BE2C (cell line): ENCODE results near the gene NCBP2L. TPM values are rescaled to one million over a fixed set of nuclear protein-coding genes. Genes with fewer than 3 reads are reported as not detected.

Source experiments
- DNase-seq: peaks from one replicate; pipeline ENCODE4 v3.0.0-alpha.2; 2020
- H3K27me3 ChIP-seq: fragments of 250-450 bp; sonication (Bioruptor Pico); 2 replicates; pipeline ENCODE4 v1.5.1; 2020; ENCODE audit warnings: mild to moderate bottlenecking
- H3K36me3 ChIP-seq: fragments of 250-450 bp; sonication (Bioruptor Pico); 2 replicates; pipeline ENCODE4 v1.5.1; 2020; ENCODE audit warnings: mild to moderate bottlenecking
- H3K4me1 ChIP-seq: fragments of 250-450 bp; sonication (Bioruptor Pico); 2 replicates; pipeline ENCODE4 v1.5.1; 2020
- H3K4me3 ChIP-seq: 2 replicates; pipeline ENCODE4 v1.5.1; 2011; ENCODE audit warnings: low read depth, low read length
- H3K9me3 ChIP-seq: fragments of 250-450 bp; sonication (Bioruptor Pico); 2 replicates; pipeline ENCODE4 v1.5.1; 2020
- CTCF ChIP-seq: IDR thresholded peaks from 2 replicates; pipeline ENCODE4 v1.5.1; 2012; ENCODE audit warnings: mild to moderate bottlenecking, low read depth, low read length
- polyA plus RNA-seq: library from polyadenylated mRNA; unstranded; fragments of >200 nt; gene quantifications from one replicate; pipeline ENCODE4 v1.2.1, GENCODE V29; 2012; ENCODE audit warnings: low read depth, missing spikeins; ENCODE audit not compliant: insufficient read length, insufficient read depth

Gene NCBP2L
- polyA plus RNA-seq = not detected

GRCh38 chrX:107777536-107777832 lies at the start of gene NCBP2L:
NCBP2L (plus strand) TSS chrX:107777733; CDS start chrX:107794221, 16,488 bp downstream.
- TF ChIP-seq CTCF = no peak
- Histone ChIP-seq H3K4me3 (peak within 1 kb of the TSS; percentile 55), H3K9me3 (no peaks in the 10 kb centered on the region), H3K27me3 (no peaks in the 10 kb centered on the region), H3K4me1 (no peaks in the 10 kb centered on the region), H3K36me3 (no peaks in the 10 kb centered on the region)
- no peak for DNase-seq

- H3K4me3 ChIP-seq = no peak overlapping the region
- H3K27me3 ChIP-seq = no peaks in the 10 kb centered on the region
- no peak for TF ChIP-seq CTCF
- 0 out of 2 replicates have a peak, but pooled peaks cover 6% of the 10 kb centered on the region for H3K4me1 ChIP-seq
- DNase-seq = no peak
- H3K36me3 ChIP-seq = no peaks in the 10 kb centered on the region
- H3K9me3 ChIP-seq = no peaks in the 10 kb centered on the region
Observed at GRCh38 chrX:107728371-107729099, 49.0 kb upstream of the NCBP2L start.

GRCh38 chrX:107729558-107730297 lies 47.8 kb upstream of the NCBP2L start:
- Histone ChIP-seq H3K36me3 (no peaks in the 10 kb centered on the region), H3K4me1 (0 out of 2 replicates have a peak, but pooled peaks cover 6% of the 10 kb centered on the region), H3K4me3 (no peak overlapping the region), H3K27me3 (no peaks in the 10 kb centered on the region), H3K9me3 (no peaks in the 10 kb centered on the region)
- DNase-seq = no peak
- TF ChIP-seq CTCF = no peak

- no peaks in the 10 kb centered on the region for H3K36me3 ChIP-seq
- no peak for TF ChIP-seq CTCF
- H3K27me3 ChIP-seq = no peaks in the 10 kb centered on the region
- DNase-seq = no peak
- no peaks in the 10 kb centered on the region for H3K9me3 ChIP-seq
- no peak overlapping the region for H3K4me3 ChIP-seq
- 0 out of 2 replicates have a peak, but pooled peaks cover 6% of the 10 kb centered on the region for H3K4me1 ChIP-seq
Observed at GRCh38 chrX:107730298-107730655, 47.3 kb upstream of the NCBP2L start.

DNA sequence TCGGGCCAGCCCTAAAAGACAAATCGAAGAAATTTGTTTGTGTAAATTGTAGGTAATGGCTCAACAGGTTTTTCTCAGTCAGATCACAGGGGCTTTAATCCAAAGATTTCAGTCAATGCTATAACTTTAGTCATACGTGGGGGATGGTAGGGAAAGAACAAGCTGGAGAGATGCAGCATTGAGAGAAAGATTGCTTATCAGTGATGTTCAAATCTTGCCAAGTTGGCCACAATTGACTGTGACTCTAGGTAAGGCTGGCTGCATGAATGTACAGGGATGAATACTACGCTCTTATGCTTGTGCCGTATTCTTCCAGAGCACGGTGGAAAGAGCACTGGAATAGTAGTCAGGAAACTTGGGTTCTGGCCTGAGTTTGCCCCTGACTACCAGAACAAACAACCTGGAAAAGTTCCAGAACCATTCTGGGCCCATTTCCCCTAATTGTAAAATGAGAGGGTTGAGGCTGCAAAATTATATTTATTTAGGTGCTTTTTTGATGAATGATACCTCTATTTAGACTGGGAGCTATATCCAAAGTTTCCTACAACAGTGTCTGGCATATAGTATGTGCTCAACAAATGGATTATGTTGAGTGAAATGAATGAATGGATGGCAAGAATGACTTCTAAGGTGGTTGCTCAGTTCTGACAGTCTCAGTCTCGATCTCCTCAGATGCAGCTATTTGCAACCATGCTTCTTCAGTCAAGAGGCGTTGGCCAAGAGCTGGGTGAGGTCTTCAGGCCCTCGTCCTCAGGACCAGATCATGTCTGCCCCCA lies 46.4 kb upstream of the NCBP2L start:
- no peak for TF ChIP-seq CTCF
- H3K27me3 ChIP-seq = no peaks in the 10 kb centered on the region
- H3K4me1 ChIP-seq = 0 out of 2 replicates have a peak, but pooled peaks cover 6% of the 10 kb centered on the region
- no peaks in the 10 kb centered on the region for H3K9me3 ChIP-seq
- no peak for DNase-seq
- no peak overlapping the region for H3K4me3 ChIP-seq
- no peaks in the 10 kb centered on the region for H3K36me3 ChIP-seq
